GM12892 (cell line): ENCODE measurements around the gene SLC7A1. TPM values are rescaled to one million over a fixed set of nuclear protein-coding genes. Genes with fewer than 3 reads are reported as not detected.
A peak's percentile ranks its signal among the peaks of the same experiment; 100 is the strongest.
"Not testable (repeated sequence)": the region's sequence is repeated elsewhere in the genome, so short reads cannot be mapped to it uniquely, and the experiment has no call there.

ENCODE experiments used
- DNase-seq: peaks from one replicate; pipeline ENCODE4 v3.0.0; 2011; ENCODE audit not compliant: insufficient read length
- FAIRE-seq: peaks from 2 replicates; lab custom pipeline; 2011; peaks lifted over from hg19 to GRCh38; lab: Jason Lieb, UNC
- POLR2A ChIP-seq: IDR thresholded peaks from 2 replicates; pipeline ENCODE4 v1.6.1; 2011; ENCODE audit warnings: low read depth, low read length, control low read depth
- POLR2AphosphoS5 ChIP-seq: IDR thresholded peaks from 2 replicates; pipeline ENCODE4 v1.6.1; 2011; ENCODE audit warnings: low read depth, low read length, control low read depth
- TAF1 ChIP-seq: IDR thresholded peaks from 2 replicates; pipeline ENCODE4 v1.6.1; 2011; ENCODE audit warnings: low read depth, mild to moderate bottlenecking, control low read depth, low read length, borderline replicate concordance
- polyA plus RNA-seq: library from polyadenylated mRNA; unstranded; fragments of >200 nt; gene quantifications from one replicate; pipeline ENCODE4 v1.2.1, GENCODE V29; 2012; ENCODE audit warnings: missing spikeins, inconsistent platforms; ENCODE audit not compliant: missing spikeins

Gene SLC7A1
- polyA plus RNA-seq: 13.4 TPM

- peak; percentile 89 for DNase-seq
- TF ChIP-seq POLR2AphosphoS5: no peak
- peak; percentile 40; the same call in 1 of the 2 replicates for TF ChIP-seq TAF1
- peak; percentile 86 for FAIRE-seq
Measured at GRCh38 chr13:29595380-29596063, at the start of gene SLC7A1. SLC7A1 (minus strand) TSS chr13:29595688; CDS start chr13:29536188, 59,500 bp downstream.

- DNase-seq (no peak), FAIRE-seq (no peak)
- no peak for TF ChIP-seq POLR2AphosphoS5
- TF ChIP-seq TAF1: no peak
- TF ChIP-seq POLR2A: no peak
Measured at GRCh38 chr13:29640665-29641064, 45.2 kb upstream of the SLC7A1 start.

GRCh38 chr13:29636831-29637230 is 41.3 kb upstream of the SLC7A1 start:
- DNase-seq, FAIRE-seq: not testable (repeated sequence)

GRCh38 chr13:29624997-29625396 is 29.5 kb upstream of the SLC7A1 start:
- FAIRE-seq (no peak), DNase-seq (no peak)
- TF ChIP-seq TAF1: no peak
- TF ChIP-seq POLR2AphosphoS5: no peak
- TF ChIP-seq POLR2A: no peak

GRCh38 chr13:29621841-29622240 is 26.4 kb upstream of the SLC7A1 start:
- FAIRE-seq (no peak), DNase-seq (no peak)
- TF ChIP-seq POLR2A (no peak), TAF1 (no peak), POLR2AphosphoS5 (no peak)

- TF ChIP-seq POLR2A (no peak), TAF1 (no peak), POLR2AphosphoS5 (no peak)
- DNase-seq (no peak), FAIRE-seq (no peak)
Measured at GRCh38 chr13:29621051-29621800, 25.7 kb upstream of the SLC7A1 start.

GRCh38 chr13:29619995-29620394 is 24.5 kb upstream of the SLC7A1 start:
- no peak for DNase-seq
- FAIRE-seq: no peak
- TF ChIP-seq TAF1: no peak
- TF ChIP-seq POLR2AphosphoS5: no peak
- no peak for TF ChIP-seq POLR2A

GRCh38 chr13:29613101-29613500 is 17.6 kb upstream of the SLC7A1 start:
- no peak for TF ChIP-seq POLR2A
- no peak for TF ChIP-seq TAF1
- TF ChIP-seq POLR2AphosphoS5: no peak
- DNase-seq (no peak), FAIRE-seq (no peak)

GRCh38 chr13:29607465-29607864 is 12.0 kb upstream of the SLC7A1 start:
- TF ChIP-seq TAF1: no peak
- no peak for FAIRE-seq
- DNase-seq: no peak

- DNase-seq: no peak
- no peak for FAIRE-seq
- no peak for TF ChIP-seq POLR2AphosphoS5
- TF ChIP-seq POLR2A: no peak
- no peak for TF ChIP-seq TAF1
Measured at GRCh38 chr13:29605860-29606526, 10.5 kb upstream of the SLC7A1 start.

- TF ChIP-seq POLR2AphosphoS5: no peak
- no peak for TF ChIP-seq POLR2A
- TF ChIP-seq TAF1: no peak
- DNase-seq (no peak), FAIRE-seq (no peak)
Measured at GRCh38 chr13:29598321-29598720, 2.8 kb upstream of the SLC7A1 start.

GRCh38 chr13:29597706-29598105 is 2.2 kb upstream of the SLC7A1 start:
- FAIRE-seq (no peak), DNase-seq (no peak)
- TF ChIP-seq POLR2A: no peak
- no peak for TF ChIP-seq POLR2AphosphoS5
- no peak for TF ChIP-seq TAF1
